HG02884 (cell line): ENCODE data around the gene MED10.

Experiments
- ATAC-seq: cut with Tn5 transposase; IDR thresholded peaks from one replicate; pipeline ENCODE4 v1.9.1; 2021; ENCODE audit warnings: mild to moderate bottlenecking, moderate library complexity; ENCODE audit not compliant: unreplicated experiment

Gene MED10

GRCh38 chr5:6353602-6354302 is 24.6 kb downstream of the MED10 start:
- no peak for ATAC-seq

DNA sequence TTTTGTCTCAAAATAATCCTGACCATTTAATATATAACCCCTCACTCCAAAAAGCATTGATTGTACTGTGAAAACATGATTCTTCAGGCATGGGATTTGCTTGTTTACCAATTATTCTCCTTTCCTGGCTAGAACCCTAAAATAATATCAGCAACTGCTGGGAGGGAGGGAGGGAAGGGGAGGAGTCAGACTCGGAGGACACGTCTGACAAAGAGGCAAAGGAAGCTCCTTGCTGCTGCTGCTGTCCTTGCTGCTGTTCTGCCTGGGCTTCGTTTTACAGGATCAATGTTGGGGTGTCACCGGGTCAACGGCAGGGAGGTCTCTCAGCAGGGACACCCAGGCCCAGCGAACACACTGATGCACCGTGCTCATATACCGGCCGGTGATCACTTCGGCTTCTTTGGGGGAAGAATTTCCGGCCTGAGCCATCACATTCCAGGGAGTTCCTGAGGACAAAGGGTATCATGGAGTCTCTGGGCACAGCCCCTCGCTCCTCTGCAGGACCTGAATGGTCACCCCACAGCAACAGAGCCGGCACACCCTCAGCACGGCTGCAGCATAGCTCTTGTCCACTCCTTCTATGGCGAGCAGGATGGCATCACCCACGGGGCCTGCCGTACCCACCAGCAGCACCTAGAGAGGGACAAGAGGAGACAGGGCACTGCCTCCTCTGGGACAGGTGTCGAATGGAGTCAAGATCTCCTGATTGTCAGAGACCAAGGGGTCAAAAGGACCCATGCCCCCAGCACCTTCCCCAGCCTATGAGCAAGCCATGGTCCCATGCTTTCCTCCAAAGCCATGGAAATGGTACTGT is 27.9 kb downstream of the MED10 start:
- ATAC-seq, result no peak

- no peak for ATAC-seq
These were observed 29.0 kb downstream of the MED10 start for GRCh38 chr5:6349387-6349786.

DNA sequence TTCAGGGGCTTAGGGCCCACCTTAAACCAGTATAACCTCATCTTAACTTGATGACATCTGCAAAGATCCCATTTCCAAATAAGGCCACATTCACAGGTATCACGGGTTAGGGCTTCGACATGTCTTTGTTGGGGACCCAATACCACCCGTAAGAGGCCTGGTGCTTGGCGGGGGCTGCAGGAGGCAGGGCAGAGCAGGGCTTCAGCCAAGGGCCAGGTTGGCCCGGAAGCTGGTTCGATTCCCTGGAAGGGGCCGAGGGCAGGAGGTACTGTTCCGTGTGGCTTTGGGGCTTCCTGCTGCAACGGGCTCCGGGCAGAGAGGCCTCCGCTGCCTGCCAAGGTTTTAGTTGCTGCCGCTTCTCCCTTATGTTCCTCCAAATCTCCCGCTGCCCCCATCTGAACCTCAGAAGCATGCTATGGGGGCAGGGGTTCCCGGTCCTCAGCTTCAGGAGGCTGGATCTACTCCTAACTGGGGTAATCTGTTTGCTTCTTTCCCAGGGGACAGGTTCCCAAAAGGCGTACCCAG is 29.8 kb downstream of the MED10 start:
- no peak for ATAC-seq

GRCh38 chr5:6347673-6348072 is 30.7 kb downstream of the MED10 start:
- ATAC-seq, result no peak

DNA sequence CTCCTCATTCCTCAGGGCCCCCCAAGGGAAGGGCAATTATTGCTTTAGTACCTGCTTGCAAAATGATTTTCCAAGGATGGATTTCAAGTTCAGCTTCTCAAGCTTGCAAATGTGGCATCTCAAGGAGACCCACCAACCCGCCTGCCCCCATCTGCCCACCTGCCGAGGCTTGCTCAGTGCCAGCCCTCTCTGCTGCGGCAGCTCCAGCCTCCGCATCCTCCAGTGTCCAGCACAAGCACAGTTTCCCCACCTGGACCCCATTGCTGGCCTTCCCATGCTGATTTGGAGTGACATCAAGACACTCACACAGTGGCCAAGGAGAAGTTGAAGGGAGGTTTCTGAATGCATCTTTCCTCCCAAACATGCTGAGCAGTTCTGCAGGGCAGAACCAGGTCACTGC is 31.2 kb downstream of the MED10 start:
- no peak for ATAC-seq

DNA sequence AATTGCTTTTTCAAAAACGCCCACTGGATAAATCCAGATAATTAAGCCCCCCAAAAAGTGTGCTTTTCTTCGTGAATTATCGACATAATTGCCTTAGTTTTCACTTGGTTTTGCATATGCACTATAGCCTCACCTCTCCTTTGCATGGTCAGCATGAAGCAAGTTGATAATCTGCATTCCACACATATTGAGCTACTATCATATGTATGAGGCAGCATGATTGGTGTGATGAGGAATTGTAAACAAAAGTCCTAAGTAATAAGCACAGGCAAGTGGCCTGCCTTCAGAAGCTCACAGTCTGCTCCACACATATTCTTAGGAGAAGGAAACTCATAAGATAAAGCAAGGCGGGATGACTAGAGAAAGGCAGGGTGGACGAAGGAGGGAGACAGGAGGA is 33.8 kb downstream of the MED10 start:
- no peak for ATAC-seq

DNA sequence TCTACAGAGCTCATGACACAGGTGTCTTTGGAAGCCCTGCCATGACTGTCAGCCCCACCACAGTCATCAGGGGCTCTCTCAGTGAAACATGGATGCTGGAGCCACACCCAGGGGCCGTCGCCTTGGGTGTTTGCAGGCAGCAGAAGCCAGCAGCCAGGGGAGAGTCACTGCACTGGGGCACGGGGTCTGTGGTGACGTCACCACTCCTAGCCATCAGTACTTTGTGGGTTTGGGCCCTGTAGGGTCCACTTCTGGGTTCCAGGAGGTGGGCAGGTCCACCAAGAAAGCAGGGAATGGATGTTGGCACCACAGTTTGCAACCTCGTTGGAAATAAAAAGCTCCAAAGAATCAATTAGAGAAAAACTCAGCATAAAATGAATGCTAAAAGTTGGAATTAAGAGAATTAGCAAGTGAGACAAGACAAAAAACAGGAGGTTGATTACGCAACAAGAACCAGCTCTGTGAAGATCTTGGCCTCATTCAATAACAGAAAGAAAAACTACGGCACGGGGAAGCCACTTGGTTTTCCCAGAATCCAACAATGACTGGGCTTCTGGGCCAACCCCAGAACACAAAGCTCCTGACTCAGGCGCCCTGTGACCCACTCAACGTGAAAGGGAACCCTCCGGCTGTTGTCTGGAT is 34.3 kb downstream of the MED10 start:
- ATAC-seq, result no peak

- no peak for ATAC-seq
These were observed 35.5 kb downstream of the MED10 start for GRCh38 chr5:6342689-6343315.

DNA sequence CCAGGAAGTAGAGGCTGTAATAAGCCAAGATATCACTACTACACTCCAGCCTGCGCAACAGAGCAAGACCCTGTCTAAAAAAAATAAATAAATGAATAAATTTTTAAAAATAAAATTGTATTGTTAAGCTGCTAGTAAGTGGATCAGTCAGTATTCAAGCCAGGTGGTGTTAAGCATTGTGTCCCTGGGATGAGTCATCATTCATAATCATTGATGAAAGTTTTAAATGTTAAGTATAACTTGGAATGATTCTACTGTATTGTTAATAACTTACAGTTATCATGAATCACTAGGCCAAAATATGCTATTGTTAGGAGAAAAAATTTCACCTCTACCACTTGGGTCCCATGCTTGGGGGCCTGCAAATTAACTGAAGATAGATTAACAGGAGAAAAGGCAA is 38.2 kb downstream of the MED10 start:
- no peak for ATAC-seq

DNA sequence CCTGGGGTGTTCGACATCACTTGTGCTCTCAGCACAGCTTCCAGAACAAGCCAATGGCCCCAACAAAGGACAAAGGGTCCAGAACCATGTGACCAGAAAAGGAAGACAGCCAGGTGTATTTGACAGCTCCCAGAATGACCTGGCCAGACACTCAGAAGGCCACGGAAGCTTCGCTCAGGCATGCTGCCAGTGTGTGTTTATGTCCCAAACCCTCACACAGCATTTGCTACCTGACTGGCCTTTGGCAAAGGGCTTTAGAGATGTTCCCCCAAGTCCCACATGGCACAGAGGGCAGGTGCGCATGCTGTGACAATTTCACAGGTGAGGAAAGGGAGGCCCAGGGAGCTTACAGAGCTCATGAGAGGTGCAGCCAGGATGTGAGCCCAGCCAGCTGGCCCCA is 39.5 kb downstream of the MED10 start:
- no peak for ATAC-seq

GRCh38 chr5:6338135-6338534 is 40.2 kb downstream of the MED10 start:
- ATAC-seq, result no peak

- no peak for ATAC-seq
These were observed 45.0 kb downstream of the MED10 start for GRCh38 chr5:6333182-6333905.

GRCh38 chr5:6328173-6328572 is 50.2 kb downstream of the MED10 start:
- no peak for ATAC-seq

DNA sequence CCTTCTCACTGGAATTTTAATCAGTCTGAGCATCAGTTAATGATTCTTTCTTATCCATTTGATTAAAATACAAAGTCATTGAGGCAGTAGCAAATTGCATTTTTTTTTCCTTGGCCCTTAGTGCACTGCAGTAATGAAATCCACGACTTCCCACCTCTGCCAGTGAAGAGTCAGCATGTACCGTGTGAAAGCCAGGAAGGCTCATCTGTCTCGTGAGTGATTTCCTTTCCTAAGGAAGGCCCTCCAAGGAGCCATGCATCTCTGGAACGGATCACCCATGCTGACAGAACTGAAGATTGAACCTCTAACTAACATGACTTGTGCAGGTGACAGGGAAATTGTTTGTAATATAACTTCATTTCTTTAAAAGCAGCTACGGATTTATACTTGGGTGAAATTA is 51.6 kb downstream of the MED10 start:
- no peak for ATAC-seq

GRCh38 chr5:6322163-6322713 is 56.1 kb downstream of the MED10 start:
- no peak for ATAC-seq
